ENCODE measurements around the gene CALHM4. TPM values are rescaled to one million over a fixed set of nuclear protein-coding genes. Genes with fewer than 3 reads are reported as not detected.

CALHM4 gene
- total and polyA plus RNA-seq, 2 experiments from 2014 or later, result not detected

DNA sequence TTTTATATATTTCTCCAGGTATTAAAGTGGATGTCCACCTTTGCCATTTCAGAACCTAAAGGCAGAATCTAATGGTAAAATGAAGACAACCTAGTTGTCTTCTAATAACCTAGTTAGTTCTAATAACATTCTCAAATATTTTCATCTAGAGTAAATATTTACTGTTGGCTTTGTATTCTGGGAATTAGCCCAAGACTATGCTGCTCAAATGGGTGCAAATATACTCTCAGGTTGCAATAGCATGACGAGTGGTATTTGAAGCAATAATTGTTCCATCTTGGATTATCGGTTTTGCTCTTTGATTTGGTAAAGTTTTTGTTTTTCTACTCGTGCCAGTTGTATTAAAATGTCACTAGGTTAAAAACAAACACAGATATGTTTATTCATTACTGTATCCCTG is 41.7 kb downstream of the CALHM4 start (continued):
- TF ChIP-seq, protein P1, sequence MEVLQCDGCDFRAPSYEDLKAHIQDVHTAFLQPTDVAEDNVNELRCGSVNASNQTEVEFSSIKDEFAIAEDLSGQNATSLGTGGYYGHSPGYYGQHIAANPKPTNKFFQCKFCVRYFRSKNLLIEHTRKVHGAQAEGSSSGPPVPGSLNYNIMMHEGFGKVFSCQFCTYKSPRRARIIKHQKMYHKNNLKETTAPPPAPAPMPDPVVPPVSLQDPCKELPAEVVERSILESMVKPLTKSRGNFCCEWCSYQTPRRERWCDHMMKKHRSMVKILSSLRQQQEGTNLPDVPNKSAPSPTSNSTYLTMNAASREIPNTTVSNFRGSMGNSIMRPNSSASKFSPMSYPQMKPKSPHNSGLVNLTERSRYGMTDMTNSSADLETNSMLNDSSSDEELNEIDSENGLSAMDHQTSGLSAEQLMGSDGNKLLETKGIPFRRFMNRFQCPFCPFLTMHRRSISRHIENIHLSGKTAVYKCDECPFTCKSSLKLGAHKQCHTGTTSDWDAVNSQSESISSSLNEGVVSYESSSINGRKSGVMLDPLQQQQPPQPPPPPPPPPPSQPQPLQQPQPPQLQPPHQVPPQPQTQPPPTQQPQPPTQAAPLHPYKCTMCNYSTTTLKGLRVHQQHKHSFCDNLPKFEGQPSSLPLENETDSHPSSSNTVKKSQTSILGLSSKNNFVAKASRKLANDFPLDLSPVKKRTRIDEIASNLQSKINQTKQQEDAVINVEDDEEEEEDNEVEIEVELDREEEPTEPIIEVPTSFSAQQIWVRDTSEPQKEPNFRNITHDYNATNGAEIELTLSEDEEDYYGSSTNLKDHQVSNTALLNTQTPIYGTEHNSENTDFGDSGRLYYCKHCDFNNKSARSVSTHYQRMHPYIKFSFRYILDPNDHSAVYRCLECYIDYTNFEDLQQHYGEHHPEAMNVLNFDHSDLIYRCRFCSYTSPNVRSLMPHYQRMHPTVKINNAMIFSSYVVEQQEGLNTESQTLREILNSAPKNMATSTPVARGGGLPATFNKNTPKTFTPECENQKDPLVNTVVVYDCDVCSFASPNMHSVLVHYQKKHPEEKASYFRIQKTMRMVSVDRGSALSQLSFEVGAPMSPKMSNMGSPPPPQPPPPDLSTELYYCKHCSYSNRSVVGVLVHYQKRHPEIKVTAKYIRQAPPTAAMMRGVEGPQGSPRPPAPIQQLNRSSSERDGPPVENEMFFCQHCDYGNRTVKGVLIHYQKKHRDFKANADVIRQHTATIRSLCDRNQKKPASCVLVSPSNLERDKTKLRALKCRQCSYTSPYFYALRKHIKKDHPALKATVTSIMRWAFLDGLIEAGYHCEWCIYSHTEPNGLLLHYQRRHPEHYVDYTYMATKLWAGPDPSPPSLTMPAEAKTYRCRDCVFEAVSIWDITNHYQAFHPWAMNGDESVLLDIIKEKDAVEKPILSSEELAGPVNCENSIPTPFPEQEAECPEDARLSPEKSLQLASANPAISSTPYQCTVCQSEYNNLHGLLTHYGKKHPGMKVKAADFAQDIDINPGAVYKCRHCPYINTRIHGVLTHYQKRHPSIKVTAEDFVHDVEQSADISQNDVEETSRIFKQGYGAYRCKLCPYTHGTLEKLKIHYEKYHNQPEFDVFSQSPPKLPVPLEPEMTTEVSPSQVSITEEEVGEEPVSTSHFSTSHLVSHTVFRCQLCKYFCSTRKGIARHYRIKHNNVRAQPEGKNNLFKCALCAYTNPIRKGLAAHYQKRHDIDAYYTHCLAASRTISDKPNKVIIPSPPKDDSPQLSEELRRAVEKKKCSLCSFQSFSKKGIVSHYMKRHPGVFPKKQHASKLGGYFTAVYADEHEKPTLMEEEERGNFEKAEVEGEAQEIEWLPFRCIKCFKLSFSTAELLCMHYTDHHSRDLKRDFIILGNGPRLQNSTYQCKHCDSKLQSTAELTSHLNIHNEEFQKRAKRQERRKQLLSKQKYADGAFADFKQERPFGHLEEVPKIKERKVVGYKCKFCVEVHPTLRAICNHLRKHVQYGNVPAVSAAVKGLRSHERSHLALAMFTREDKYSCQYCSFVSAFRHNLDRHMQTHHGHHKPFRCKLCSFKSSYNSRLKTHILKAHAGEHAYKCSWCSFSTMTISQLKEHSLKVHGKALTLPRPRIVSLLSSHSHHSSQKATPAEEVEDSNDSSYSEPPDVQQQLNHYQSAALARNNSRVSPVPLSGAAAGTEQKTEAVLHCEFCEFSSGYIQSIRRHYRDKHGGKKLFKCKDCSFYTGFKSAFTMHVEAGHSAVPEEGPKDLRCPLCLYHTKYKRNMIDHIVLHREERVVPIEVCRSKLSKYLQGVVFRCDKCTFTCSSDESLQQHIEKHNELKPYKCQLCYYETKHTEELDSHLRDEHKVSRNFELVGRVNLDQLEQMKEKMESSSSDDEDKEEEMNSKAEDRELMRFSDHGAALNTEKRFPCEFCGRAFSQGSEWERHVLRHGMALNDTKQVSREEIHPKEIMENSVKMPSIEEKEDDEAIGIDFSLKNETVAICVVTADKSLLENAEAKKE (CRISPR knock-in tag; IDR thresholded peaks at IDR 0.05), result no peak
- TF ChIP-seq CREB1 (CRISPR knock-in tag; IDR thresholded peaks at IDR 0.05; ENCODE audit: low read depth) (no peak), ZNF331 (CRISPR knock-in tag; IDR thresholded peaks at IDR 0.05; ENCODE audit: low read depth) (no peak), EZH2 (IDR thresholded peaks at IDR 0.05; ENCODE audit: low read depth, unreplicated experiment) (no peak)

DNA sequence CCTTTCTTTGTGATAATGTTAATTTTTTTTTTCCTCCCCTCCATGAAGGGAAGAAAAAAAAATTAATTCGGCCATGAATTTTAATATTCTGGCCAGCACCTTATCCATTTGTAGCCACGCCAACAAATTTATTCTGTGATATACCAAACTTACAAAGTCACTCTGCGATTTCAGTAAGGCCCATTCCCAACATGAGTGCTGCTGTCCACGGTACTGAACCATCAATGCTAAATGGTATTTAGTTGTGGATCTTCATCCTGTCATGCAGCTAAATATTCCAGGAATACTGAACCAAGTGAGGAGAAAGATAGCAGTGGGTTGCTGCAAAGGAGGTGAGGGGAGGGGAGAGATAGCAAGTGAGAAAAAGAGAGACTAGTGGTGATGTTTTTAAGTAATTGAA is 43.3 kb downstream of the CALHM4 start:
- Mint-ChIP-seq H3K36me3 (ENCODE audit: low read depth) (peaks cover 24% of the 10 kb centered on the region; the same call in 2 of the 3 replicates), H3K9me3 (no peaks in the 10 kb centered on the region), H3K27me3 (ENCODE audit: insufficient read depth, low read depth, poor library complexity) (no peaks in the 10 kb centered on the region)

More for the DNA sequence above, 43.3 kb downstream of the CALHM4 start:
- Histone ChIP-seq H4K20me1 (replicated peaks; ENCODE audit: insufficient read depth) (no peaks in the 10 kb centered on the region; the same call in 1 of the 2 replicates), H3K27me3 (ENCODE audit: insufficient read depth) (no peaks in the 10 kb centered on the region), H3F3A (replicated peaks; ENCODE audit: low read depth) (no peaks in the 10 kb centered on the region), H3K79me2 (replicated peaks; ENCODE audit: insufficient read depth) (no peaks in the 10 kb centered on the region), H3K4me2 (no peak overlapping the region), H3K4me1 (ENCODE audit: insufficient read depth) (no peaks in the 10 kb centered on the region), H3K27ac (ENCODE audit: low read depth) (no peak overlapping the region), H3K4me3 (no peak overlapping the region), H3K36me3 (ENCODE audit: insufficient read depth) (peaks cover 6% of the 10 kb centered on the region; the same call in 1 of the 2 replicates), H3K9me2 (ENCODE audit: insufficient read depth) (no peaks in the 10 kb centered on the region), H2AFZ (no peak overlapping the region)
- no peak overlapping the region for H3K27ac Mint-ChIP-seq
- TF ChIP-seq REST (IDR thresholded peaks at IDR 0.05; ENCODE audit: unreplicated experiment), result peak; percentile 93
- no peak for TF ChIP-seq CTCF (conservative IDR thresholded peaks at IDR 0.05; ENCODE audit: low read depth in 2 of 2)
- no peak overlapping the region for H3K4me3 Mint-ChIP-seq
- no peaks in the 10 kb centered on the region for H3K4me1 Mint-ChIP-seq
- DNase-seq (ENCODE audit: low spot score) (peak; percentile 59), ATAC-seq (no peak)

Data from GM23338 (cell line).